ENCODE results near the gene ATP2B3. TPM values are rescaled to one million over a fixed set of nuclear protein-coding genes. Genes with fewer than 3 reads are reported as not detected.

ATP2B3 gene
- polyA plus RNA-seq, 1 donor from 2014 or later = not detected

Other genes starting within 250 kb of the ATP2B3 start
- gene PNMA6F, start 195.9 kb upstream of the ATP2B3 start, polyA plus RNA-seq = not detected
- 4.9 TPM for gene ZNF275, start 183.5 kb upstream of the ATP2B3 start, polyA plus RNA-seq
- not detected for gene PNMA6E, start 116.3 kb upstream of the ATP2B3 start, polyA plus RNA-seq
- gene ZFP92, start 106.2 kb upstream of the ATP2B3 start, polyA plus RNA-seq = 0.21 TPM
- 0.84 TPM for gene TREX2, start 71.6 kb upstream of the ATP2B3 start, polyA plus RNA-seq
- 27.6 TPM for gene HAUS7, start 47.1 kb upstream of the ATP2B3 start, polyA plus RNA-seq
- gene BGN, start 22.7 kb upstream of the ATP2B3 start, polyA plus RNA-seq = not detected
- gene CCNQ, start 81.5 kb downstream of the ATP2B3 start, polyA plus RNA-seq = 56.1 TPM
- gene DUSP9, start 129.6 kb downstream of the ATP2B3 start, polyA plus RNA-seq = not detected
- gene PNCK, start 156.2 kb downstream of the ATP2B3 start, polyA plus RNA-seq = not detected
- 0.08 TPM for gene SLC6A8, start 170.3 kb downstream of the ATP2B3 start, polyA plus RNA-seq
- 254 TPM for gene BCAP31, start 206.7 kb downstream of the ATP2B3 start, polyA plus RNA-seq
- 3.6 TPM for gene ABCD1, start 207.2 kb downstream of the ATP2B3 start, polyA plus RNA-seq
- gene PLXNB3, start 246.6 kb downstream of the ATP2B3 start, polyA plus RNA-seq = not detected